OCI-M2 (cell line): ENCODE measurements around the gene REV3L.
"Not testable (repeated sequence)": the region's sequence is repeated elsewhere in the genome, so short reads cannot be mapped to it uniquely, and the experiment has no call there.

Experiments used
- DNase-seq: peaks from one replicate; lab custom pipeline; 2025; ENCODE audit not compliant: unreplicated experiment; lab: John Stamatoyannopoulos, UW

REV3L gene

DNA sequence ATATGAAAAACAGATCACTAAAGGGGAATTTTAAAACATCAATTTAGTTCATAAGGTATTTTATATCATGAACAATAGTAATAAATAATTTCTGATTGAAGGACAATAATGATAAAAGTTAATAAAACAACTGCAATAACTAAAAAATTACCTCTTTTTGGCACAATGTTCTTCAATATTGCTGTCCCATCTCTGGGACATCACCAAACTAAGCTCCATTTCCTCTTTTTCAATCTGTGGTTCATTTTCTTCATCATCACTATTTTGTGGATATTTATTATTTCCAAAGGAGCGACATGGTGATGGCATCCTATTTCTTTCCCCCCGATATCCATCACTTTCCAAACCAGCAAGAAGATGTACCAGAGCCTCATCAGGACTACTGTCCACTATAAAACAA lies 103.2 kb downstream of the REV3L start:
- no peak for DNase-seq

DNA sequence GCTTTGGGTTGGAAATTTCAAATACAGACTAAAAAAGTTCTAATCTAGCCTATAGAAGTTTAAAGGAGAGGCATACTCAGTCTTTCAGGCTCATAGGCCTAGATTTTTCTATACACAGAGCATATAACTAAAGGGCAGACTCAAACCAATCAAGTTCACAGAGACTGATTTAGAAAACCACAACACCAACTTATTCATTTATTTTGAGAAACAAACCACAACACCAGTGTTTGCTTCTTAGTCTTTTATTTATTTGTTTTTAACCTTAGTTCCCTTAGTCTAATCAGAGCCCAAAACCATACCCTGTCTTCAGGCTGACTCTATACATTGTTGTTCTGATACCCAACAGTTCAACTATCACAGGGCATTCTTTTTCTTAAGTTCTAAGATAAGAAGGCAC lies 103.7 kb downstream of the REV3L start:
- no peak for DNase-seq

DNA sequence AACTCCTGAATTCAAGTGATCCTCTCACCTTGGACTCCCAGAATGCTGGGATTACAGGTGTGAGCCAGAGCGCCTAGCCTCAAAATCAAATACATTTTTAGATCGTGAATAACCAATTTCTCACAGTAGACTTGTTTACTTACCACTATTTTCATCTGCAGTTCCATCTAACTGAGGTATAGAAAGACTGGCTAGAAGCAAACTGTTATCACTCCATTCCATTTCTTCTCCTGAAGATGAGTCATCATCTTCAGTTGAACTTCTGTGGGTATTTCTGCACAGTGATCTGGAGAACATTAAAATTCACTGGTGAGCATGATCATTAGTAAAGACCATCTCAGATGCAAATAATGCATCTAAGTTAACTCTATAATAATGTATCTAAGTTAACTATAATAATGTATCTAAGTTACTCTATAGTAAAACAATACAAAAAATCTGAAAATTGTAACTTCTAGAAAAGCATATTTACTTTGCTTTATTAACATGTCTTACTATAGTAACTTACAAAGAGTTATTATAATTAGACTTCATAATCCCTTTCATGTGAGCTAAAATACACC lies 105.4 kb downstream of the REV3L start:
- DNase-seq = no peak

DNA sequence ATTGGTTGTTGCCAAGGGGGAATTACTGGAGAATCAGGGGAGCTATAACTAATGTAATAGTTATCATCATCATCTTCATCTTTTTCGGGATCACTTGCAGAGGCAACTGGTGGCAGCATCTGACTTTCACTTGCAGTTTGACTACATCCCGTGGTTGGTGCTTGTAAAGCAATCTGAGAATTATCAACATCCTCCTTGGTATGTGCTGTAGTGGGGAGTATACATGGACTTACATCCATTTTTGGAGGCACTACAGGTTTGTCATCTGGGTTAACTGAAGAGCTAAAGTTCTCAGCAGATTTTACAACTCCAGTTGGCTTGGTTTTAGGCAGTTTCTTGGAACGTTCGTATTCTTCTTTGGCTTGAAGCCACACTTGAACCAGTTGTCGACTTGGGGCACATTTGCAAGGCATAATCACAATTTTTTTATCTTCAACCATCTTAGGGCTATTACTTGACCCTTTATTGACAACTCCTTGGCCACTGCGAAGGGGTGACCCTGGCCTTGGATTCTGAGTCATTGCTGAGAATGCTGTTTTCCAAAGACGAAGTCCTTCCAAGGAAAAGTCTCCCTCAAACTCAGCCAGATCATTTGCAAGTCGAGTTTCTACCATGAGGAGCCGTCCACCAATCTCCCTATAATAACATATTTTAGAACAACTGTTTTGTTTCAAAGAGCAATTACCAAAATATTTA lies 115.5 kb downstream of the REV3L start:
- DNase-seq = no peak

DNA sequence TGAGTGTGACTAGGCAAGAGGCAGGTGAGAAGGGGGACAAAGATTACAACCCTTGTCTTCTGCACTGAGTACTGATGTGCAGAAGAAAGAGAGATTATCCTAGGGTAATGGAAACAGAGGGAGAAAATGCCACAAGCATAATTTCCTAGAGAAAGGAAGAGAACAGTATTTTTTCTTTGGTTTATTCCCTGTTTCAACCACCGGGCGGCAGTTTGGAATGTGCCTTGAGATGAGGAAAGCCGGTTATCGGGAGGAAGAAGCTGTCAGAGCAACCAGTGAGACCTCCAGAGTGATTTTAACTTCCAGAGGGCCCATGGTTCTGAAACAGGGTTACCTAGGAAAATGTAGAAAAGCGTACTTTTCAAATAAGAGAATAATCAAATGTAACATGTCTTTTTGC lies 121.4 kb downstream of the REV3L start:
- DNase-seq = no peak

DNA sequence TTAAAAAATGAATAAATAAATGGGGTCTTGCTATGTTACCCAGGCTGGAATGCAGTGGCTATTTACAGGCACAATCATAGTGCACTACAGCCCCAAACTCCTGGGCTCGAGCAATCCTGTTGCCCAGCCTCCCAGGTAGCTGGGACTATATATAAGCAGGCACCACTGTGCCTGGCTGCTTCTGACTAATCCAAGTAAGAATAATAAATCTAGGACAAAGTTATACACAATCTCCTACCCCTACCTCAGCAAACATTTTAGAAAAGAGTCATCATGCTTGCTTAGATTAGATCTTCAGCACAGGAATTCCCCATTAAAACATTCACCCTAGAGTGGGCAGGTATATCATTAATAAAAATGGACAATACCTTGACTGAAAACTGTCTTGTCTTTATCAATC lies 124.6 kb downstream of the REV3L start:
- no peak for DNase-seq

DNA sequence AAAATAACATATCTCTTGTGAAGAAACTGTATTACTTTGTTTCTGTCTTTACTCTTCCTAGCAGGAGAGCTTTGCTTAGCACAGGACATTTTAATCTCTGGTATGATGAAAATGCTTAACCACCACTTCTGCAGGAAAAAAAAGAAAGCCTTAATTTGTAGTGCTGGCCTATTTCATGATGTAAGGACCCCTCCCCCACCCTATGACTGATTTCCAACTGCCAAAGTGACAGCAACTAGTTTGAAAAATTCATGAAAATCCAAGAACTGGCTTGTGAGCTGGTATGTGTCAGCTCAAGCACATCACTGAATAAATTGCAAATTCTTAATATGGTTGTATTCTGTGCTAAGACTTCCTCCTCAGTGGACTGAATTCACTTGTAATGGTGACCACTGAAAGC lies 125.3 kb downstream of the REV3L start:
- no peak for DNase-seq

DNA sequence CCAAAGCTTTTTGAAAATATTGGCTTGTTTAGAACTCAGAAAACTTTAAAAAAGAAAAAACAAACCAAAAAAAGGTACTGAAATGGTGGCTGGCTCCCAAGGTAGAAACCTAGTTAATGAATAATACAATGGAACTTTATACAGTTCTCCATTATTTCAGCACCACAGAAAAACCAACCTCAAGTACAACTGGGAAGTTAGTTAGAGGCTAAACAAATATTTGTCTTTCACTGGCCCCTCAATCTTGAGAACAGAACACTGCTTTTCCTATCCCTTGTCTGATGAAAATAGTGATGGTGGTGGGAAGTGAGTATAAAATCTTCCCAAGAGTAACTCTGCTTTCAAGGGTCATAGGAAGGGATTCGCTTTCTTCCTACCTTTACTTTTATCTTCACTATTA lies 126.5 kb downstream of the REV3L start:
- no peak for DNase-seq

DNA sequence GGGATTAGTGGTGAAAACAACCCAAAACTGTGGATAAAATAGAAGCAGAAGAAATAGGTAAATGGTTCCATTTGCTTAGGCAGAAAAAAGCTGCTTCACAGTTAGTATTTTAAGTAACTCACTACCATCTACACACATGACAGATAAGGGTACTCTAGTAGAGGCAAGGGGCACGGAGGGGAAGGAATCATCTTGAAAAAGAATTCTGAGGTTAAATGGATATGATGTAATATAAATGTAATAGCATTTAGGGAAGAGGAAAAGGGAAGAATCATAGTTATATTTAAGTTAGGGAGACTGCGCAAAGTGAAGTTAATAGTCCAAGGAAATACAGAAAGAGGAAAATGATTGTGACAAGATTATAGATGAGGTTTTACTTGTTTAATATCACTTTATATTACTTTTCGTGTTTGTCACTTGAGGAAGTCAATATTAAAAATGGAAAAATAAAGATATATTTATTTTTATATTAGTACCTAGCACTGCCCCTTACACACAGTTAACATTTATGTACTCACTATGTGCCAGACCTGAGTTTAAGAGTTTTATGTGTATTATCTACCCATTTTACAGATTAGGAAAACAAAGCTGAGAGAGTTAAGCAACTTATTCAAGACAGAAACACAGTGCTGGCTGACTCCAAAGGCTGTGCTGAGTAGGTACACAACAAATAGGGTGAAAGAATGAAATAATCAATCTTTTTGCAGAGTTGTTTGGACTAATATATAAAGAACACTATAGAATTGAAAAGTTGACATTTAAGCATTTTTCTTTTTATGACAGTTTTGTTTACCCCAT lies 128.1 kb downstream of the REV3L start:
- no peak for DNase-seq

DNA sequence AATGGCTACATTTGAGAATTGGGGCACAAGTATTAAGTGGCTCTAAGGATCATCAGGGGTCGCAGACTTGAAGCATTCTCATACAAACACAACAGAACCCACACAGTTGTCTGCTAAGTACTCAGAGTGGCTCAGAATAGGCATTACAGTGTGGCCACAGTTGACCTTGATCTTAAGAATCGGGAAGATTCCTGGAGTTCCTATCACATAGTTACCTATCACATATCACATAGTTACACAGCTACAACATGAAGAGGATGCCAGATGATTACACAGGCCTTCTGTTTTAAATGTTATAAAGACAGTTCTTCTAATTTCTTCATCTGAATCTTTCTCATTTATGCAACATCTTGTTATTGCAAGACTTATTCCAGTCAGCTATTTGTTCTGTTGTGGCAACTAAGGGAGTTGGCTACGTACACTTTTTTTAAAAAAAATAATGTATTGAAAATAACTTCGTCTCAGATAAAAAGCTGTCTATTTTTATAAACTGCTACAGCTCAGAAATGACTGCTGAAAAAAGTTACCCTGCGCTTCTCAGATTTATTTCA lies 129.0 kb downstream of the REV3L start:
- DNase-seq = no peak

DNA sequence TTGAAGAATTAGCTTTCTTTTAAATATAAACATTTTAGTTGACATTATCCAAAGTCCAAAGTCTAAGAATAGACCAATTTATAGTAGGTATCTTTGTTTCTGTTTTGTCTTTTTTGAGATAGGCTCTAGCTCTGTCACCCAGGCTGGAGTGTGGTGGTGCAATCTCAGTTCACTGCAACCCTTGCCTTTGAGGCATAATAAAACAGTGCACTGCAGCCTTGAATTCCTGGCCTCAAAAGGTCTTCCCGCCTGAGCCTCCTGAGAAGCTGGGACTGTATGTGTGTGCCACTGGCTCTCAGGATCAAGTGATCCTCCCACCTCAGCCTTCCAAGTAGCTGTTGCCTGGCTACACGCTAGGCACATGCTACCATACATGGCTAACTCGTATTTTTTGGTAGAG lies 135.4 kb downstream of the REV3L start:
- DNase-seq = no peak

DNA sequence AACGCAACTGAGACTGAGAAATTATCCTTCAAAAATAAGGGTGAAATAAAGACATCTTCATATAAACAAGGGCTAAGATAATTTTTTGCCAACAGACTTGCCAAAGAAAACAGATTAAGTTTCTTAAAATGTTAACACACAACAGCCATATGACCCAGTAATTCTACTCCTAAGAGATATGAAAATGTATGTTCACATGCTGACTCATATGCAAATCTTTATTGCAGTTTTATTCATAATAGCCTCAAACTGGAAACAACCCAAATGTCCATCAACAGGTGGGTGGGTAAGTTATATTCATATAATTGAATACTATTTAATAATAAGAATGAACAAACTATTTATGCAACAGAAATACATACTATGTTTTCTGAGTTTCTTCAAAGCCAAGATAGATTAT lies 140.1 kb downstream of the REV3L start:
- DNase-seq = no peak

DNA sequence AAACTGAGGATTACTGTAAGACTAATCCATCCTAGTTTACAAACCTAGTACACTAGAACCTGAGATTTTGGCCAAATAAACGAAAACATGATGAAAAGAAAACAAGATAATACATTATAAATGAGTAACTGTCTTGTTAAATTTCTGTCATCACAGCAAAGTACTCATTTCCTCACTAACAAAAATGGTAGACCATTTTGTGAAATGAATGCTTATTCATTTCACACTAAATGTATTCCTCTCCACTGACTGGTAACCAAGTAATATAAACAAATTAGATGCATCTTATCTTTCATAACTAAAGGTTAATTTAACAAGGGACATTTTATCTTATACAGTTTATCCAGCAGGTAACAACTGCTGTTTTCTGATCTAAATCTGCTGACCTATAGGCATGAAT lies 143.7 kb downstream of the REV3L start:
- no peak for DNase-seq

DNA sequence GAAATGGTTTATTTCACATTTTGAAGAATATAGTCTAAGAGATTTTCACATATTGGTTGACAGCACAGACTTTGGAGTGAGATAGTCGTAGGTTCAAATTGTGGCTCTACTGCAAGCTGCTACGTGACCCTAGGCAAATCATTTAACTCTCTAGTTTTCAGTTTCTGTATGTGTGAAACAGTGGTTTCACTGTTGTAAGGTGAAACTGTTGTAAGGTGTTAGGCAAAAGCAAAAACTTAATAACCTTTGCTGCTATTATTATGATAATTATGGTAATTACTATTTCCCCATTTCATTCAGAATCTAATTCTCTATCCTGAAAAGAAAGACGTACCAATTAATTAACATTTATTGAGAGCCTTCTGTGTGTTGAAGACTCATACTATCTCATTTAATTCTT lies 144.2 kb downstream of the REV3L start:
- no peak for DNase-seq

DNA sequence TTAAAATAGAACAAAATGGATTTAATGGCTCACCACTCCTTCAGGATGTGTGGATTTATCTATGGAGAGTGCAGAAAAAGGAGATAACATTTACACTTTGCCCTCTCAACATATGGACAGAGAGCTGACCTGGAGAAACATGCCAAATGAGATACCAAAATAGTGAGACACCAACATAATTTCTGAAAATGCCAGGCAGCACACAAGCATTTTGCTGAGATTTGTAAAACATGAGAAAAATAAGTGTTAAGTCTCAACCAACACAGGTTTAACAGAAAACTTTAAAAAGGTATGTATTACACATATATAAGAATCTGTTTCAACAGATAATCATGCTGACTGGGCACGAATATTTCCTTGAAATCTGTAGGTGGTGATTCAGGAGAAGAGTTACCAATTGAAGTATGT lies 145.2 kb downstream of the REV3L start:
- DNase-seq = no peak

DNA sequence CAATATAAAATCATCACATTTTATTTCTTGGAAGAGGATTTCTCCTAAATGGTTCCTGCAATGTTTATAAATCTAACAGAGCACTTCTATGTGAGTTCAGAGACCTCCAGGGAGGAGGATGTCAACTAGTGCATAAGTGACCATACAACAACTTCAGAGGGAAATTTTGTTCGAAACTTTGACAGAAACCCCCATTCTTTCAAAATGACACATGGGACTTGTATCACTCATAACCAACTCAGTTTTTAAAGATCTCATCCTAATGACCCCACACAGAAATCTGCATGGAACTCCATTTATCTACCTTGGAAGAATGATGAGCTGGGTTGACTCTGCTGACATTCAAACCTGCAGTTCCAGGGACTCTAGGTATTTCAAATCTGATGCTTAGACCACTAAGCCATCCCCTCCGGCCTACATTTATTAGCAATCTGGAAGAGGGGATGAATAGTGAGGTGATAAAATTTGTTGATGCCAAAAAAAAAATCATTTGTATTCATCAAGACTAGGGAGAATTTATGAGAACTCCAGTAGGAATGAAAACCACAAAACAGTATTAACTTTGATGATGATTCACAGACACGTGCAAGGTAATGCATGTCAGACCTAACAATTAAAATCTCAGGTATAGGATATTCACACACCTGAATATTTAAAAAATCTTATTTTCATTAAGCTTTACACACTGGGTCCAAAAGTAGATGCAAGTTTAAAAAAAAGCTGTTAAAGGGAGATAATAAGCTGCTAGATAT lies 153.0 kb downstream of the REV3L start:
- DNase-seq = no peak

DNA sequence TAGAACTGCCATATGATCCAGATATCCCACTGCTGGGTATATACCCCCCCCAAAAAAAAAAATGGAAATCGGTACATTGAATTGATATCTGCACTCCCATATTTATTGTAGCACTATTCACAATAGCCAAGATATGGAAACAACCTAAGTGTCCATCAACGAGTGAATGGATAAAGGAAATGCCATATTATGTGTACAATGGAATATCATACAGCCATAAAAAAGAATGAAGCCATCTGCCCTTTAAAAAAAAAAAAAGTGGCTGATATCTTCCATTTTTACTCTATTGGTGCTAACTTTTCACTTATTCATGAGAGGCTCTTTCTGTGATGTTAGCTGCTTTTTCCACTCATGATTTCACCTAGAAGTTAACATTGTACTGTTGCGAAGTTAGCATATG lies 156.5 kb downstream of the REV3L start:
- DNase-seq = no peak

DNA sequence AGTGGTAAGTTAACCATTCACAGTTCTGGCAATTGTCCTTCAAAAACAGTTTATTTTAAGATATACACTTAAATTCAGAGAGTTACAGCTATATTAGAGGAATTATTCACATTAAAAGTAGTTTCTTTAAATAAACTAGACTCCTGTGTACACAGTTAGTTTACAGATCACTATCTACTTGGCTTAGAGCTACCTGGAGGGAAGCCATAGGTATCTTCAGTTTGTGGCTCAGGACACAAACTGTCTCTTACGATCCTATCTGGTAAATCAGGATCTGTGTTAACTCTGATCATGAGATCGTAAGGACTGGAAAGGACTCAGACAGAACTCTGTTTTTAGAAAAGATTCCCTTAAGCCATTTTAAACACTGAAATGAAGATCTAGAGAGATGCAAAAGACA lies 160.9 kb downstream of the REV3L start:
- DNase-seq = no peak

DNA sequence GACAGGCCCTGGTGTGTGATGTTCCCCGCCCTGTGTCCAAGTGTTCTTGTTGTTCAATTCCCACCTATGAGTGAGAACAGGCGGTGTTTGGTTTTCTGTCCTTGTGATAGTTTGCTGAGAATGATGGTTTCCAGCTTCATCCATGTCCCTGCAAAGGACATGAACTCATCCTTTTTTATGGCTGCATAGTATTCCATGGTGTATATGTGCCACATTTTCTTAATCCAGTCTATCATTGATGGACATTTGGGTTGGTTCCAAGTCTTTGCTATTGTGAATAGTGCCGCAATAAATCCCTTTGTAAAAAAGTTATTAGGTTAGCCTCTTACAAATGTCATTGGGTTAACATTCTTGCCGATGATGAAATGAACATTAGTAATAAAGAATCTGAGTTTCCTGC lies 175.1 kb downstream of the REV3L start:
- DNase-seq = not testable (repeated sequence)

DNA sequence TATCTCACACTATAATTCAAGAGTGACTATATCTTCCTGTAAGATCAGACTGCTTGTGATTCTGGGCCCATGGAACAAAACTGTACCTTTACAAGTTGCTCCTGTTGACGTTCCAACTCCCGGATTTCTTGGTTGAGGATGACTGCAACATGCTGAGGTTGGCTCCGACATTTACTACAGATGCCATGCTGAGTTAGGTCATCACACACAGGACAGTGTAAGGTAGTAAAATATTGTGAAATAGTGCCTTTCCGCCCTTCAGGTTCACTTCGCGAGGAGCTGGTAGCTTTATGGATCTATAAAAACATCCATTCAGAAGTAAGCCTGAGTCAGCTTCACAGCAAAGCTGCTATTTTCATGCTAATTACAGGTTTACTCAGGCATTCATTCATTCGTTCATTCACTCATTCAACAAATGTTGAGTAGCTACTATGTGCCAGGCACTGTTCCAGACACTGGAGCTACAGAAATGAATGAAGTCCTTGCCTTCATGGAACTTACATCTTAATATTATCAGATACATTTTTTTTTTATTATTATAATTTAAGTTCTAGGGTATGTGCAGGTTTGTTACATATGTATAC lies 175.7 kb downstream of the REV3L start:
- DNase-seq = no peak
